ENCODE measurements around the gene NPBWR2.

GRCh38 chr20:64149141-64149540, 41.8 kb upstream of the NPBWR2 start:
- TF ChIP-seq CTCF (tag by site-specific recombination; IDR thresholded peaks at IDR 0.05) (no peak), PATZ1 (tag by site-specific recombination; IDR thresholded peaks at IDR 0.05) (no peak), ZNF48 (tag by site-specific recombination; IDR thresholded peaks at IDR 0.05) (no peak), ZNF692 (tag by site-specific recombination; IDR thresholded peaks at IDR 0.05) (no peak)
